GM12878 (cell line): ENCODE results near the gene FBLN1.
"Not testable (repeated sequence)": the region's sequence is repeated elsewhere in the genome, so short reads cannot be mapped to it uniquely, and the experiment has no call there.

Source experiments
- CEBPB ChIP-seq, 2 experiments: fragments of 150-350 bp in 1 of 2; IDR thresholded peaks; 2 replicates each; pipeline ENCODE4 v1.6.1; 2012 to 2014; ENCODE audit warnings: low read depth in 2 of 2, low read length in 2 of 2, borderline replicate concordance in 1 of 2, inconsistent platforms in 1 of 2
- EZH2 ChIP-seq: IDR thresholded peaks from 2 replicates; pipeline ENCODE4 v1.6.1; 2012; ENCODE audit warnings: low read depth, mild to moderate bottlenecking, control low read depth, inconsistent platforms, low read length, borderline replicate concordance; ENCODE audit not compliant: control insufficient read depth
- FOXK2 ChIP-seq: fragments of 450-650 bp; IDR thresholded peaks from 2 replicates; pipeline ENCODE4 v1.6.1; 2017; ENCODE audit warnings: mild to moderate bottlenecking, moderate library complexity
- MTA3 ChIP-seq: IDR thresholded peaks from 2 replicates; pipeline ENCODE4 v1.6.1; 2012; ENCODE audit warnings: low read length, inconsistent platforms, borderline replicate concordance
- PAX8 ChIP-seq: fragments of 450-650 bp; IDR thresholded peaks from 2 replicates; pipeline ENCODE4 v1.6.1; 2017; ENCODE audit warnings: mild to moderate bottlenecking, moderate library complexity
- POLR2A ChIP-seq: IDR thresholded peaks from 2 replicates; pipeline ENCODE4 v1.6.1; 2011; ENCODE audit warnings: low read depth, mild to moderate bottlenecking, low read length
- POLR2AphosphoS5 ChIP-seq: IDR thresholded peaks from 2 replicates; pipeline ENCODE4 v1.6.1; 2011; ENCODE audit warnings: mild to moderate bottlenecking, low read length, inconsistent platforms
- SP1 ChIP-seq: IDR thresholded peaks from one replicate; pipeline ENCODE4 v1.6.1; 2011; ENCODE audit warnings: low read depth, low read length
- TF ChIP-seq, protein P1 (sequence below): fragments of 450-650 bp; formaldehyde crosslinking; IDR thresholded peaks from 2 replicates; pipeline ENCODE4 v1.4.0; 2022; ENCODE audit warnings: mild to moderate bottlenecking, moderate library complexity
- TF ChIP-seq, protein P2 (sequence below): fragments of 450-650 bp; IDR thresholded peaks from 2 replicates; pipeline ENCODE4 v1.6.1; 2017; ENCODE audit warnings: mild to moderate bottlenecking
- TF ChIP-seq, protein P3 (sequence below), 3 experiments: IDR thresholded peaks in 2 of 3; conservative IDR thresholded peaks in 1 of 3; 2 replicates each; pipeline ENCODE4 v1.5.1; 2011; ENCODE audit warnings: low read depth in 3 of 3, low read length in 3 of 3, mild to moderate bottlenecking in 3 of 3, control low read depth in 2 of 3, moderate library complexity in 2 of 3, inconsistent platforms in 1 of 3, mixed read lengths in 1 of 3; ENCODE audit not compliant: control insufficient read depth in 2 of 3, insufficient read depth in 1 of 3; ENCODE audit errors: extremely low read depth in 1 of 3
- TF ChIP-seq, protein P4 (sequence below): IDR thresholded peaks from 2 replicates; pipeline ENCODE4 v1.6.1; 2011; ENCODE audit warnings: low read depth, low read length, improper control_type of control experiment, borderline replicate concordance
- TF ChIP-seq, protein P5 (sequence below): IDR thresholded peaks from 2 replicates; pipeline ENCODE4 v1.6.1; 2011; ENCODE audit warnings: mild to moderate bottlenecking, low read depth, low read length, moderate library complexity; ENCODE audit not compliant: insufficient replicate concordance

DNA sequence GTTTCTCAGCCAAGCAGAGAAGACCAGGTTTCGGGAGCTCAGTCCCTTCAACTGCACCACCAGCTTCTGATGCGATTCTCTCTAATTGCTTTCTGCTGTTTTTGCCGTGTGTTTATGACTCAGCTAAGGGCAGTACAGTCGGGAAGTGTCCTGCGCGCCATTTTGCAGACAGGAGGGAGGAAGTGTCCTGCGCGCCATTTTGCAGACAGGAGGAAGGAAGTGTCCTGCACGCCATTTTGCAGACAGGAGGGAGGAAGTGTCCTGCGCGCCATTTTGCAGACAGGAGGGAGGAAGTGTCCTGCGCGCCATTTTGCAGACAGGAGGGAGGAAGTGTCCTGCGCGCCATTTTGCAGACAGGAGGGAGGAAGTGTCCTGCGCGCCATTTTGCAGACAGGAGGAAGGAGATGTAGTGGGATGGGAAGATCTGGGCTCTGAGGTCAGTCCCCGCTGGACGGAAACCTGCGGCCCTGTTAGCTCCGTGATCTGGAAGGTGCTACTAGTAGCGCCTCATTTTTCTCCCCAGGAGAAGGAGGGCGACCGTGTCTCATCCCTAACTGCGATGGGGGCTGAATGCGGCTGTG lies 89.0 kb downstream of the FBLN1 start:
- not testable (repeated sequence) for TF ChIP-seq EZH2; MTA3; POLR2AphosphoS5; FOXK2; SP1; POLR2A; CEBPB (IDR thresholded peaks at IDR 0.05; ENCODE audit: borderline replicate concordance in 1 of 2, low read depth in 2 of 2, low read length in 2 of 2); PAX8
- TF ChIP-seq, protein P1, sequence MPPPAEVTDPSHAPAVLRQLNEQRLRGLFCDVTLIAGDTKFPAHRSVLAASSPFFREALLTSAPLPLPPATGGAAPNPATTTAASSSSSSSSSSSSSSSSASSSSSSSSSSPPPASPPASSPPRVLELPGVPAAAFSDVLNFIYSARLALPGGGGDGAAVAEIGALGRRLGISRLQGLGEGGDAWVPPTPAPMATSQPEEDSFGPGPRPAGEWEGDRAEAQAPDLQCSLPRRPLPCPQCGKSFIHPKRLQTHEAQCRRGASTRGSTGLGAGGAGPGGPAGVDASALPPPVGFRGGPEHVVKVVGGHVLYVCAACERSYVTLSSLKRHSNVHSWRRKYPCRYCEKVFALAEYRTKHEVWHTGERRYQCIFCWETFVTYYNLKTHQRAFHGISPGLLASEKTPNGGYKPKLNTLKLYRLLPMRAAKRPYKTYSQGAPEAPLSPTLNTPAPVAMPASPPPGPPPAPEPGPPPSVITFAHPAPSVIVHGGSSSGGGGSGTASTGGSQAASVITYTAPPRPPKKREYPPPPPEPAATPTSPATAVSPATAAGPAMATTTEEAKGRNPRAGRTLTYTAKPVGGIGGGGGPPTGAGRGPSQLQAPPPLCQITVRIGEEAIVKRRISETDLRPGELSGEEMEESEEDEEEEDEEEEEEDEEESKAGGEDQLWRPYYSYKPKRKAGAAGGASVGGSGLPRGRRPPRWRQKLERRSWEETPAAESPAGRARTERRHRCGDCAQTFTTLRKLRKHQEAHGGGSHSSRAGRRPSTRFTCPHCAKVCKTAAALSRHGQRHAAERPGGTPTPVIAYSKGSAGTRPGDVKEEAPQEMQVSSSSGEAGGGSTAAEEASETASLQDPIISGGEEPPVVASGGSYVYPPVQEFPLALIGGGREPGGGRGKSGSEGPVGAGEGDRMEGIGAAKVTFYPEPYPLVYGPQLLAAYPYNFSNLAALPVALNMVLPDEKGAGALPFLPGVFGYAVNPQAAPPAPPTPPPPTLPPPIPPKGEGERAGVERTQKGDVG (CRISPR knock-in tag), result not testable (repeated sequence)
- TF ChIP-seq, protein P2, sequence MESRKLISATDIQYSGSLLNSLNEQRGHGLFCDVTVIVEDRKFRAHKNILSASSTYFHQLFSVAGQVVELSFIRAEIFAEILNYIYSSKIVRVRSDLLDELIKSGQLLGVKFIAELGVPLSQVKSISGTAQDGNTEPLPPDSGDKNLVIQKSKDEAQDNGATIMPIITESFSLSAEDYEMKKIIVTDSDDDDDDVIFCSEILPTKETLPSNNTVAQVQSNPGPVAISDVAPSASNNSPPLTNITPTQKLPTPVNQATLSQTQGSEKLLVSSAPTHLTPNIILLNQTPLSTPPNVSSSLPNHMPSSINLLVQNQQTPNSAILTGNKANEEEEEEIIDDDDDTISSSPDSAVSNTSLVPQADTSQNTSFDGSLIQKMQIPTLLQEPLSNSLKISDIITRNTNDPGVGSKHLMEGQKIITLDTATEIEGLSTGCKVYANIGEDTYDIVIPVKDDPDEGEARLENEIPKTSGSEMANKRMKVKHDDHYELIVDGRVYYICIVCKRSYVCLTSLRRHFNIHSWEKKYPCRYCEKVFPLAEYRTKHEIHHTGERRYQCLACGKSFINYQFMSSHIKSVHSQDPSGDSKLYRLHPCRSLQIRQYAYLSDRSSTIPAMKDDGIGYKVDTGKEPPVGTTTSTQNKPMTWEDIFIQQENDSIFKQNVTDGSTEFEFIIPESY, result not testable (repeated sequence)
- TF ChIP-seq, protein P3, sequence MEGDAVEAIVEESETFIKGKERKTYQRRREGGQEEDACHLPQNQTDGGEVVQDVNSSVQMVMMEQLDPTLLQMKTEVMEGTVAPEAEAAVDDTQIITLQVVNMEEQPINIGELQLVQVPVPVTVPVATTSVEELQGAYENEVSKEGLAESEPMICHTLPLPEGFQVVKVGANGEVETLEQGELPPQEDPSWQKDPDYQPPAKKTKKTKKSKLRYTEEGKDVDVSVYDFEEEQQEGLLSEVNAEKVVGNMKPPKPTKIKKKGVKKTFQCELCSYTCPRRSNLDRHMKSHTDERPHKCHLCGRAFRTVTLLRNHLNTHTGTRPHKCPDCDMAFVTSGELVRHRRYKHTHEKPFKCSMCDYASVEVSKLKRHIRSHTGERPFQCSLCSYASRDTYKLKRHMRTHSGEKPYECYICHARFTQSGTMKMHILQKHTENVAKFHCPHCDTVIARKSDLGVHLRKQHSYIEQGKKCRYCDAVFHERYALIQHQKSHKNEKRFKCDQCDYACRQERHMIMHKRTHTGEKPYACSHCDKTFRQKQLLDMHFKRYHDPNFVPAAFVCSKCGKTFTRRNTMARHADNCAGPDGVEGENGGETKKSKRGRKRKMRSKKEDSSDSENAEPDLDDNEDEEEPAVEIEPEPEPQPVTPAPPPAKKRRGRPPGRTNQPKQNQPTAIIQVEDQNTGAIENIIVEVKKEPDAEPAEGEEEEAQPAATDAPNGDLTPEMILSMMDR (IDR thresholded peaks at IDR 0.05 in 2 of 3, conservative IDR thresholded peaks at IDR 0.05 in 1 of 3; ENCODE audit: control insufficient read depth in 2 of 3, extremely low read depth in 1 of 3, insufficient read depth in 1 of 3, low read depth in 3 of 3, low read length in 3 of 3), result not testable (repeated sequence)
- TF ChIP-seq, protein P4, sequence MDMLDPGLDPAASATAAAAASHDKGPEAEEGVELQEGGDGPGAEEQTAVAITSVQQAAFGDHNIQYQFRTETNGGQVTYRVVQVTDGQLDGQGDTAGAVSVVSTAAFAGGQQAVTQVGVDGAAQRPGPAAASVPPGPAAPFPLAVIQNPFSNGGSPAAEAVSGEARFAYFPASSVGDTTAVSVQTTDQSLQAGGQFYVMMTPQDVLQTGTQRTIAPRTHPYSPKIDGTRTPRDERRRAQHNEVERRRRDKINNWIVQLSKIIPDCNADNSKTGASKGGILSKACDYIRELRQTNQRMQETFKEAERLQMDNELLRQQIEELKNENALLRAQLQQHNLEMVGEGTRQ, result not testable (repeated sequence)
- TF ChIP-seq, protein P5, sequence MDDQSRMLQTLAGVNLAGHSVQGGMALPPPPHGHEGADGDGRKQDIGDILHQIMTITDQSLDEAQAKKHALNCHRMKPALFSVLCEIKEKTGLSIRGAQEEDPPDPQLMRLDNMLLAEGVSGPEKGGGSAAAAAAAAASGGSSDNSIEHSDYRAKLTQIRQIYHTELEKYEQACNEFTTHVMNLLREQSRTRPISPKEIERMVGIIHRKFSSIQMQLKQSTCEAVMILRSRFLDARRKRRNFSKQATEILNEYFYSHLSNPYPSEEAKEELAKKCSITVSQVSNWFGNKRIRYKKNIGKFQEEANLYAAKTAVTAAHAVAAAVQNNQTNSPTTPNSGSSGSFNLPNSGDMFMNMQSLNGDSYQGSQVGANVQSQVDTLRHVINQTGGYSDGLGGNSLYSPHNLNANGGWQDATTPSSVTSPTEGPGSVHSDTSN, result not testable (repeated sequence)
